CD4-positive, alpha-beta T cell treated with Interferon gamma for 1 hour (primary cell): ENCODE measurements around the gene ALPP.
"Not testable (repeated sequence)": the region's sequence is repeated elsewhere in the genome, so short reads cannot be mapped to it uniquely, and the experiment has no call there.

Source experiments
- DNase-seq: peaks from one replicate; pipeline ENCODE4 v3.0.0-alpha.2; 2020

Gene ALPP

GRCh38 chr2:232364806-232365594 is 13.6 kb upstream of the ALPP start:
- DNase-seq, result not testable (repeated sequence)

DNA sequence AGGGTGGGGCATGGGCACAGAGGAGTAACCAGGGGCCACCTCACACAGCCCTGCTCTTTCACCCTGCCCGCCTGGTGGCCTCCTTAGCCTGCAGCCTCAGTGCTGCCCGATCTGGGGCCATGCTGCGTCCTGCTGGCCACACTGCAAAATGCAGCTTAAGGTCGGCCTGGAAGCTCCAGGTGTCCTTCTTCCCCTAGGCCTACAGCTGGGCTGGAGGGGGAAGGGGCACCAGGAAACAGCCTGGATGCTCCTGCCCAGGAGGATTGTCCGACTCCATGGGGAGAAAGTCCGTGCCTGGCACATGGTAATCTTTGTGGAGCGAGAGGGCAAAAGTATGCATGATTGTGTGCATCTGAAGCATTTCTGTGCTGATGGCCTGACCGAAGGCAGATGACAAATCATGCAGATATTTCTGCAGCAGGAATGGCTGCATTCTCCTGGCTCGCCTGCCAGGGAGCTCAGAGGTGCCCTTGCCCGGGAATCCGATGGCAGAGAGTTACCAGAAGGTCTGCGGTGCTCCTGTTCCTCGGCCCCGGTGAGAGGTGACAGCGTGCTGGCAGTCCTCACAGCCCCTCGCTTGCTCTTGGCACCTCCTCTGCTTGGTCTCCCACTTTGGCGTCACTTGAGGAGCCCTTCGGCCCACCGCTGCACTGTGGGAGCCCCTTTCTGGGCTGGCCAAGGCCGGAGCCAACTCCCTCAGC is 12.8 kb upstream of the ALPP start:
- no peak for DNase-seq

GRCh38 chr2:232366461-232366860 is 12.1 kb upstream of the ALPP start:
- DNase-seq, result not testable (repeated sequence)

GRCh38 chr2:232367016-232367415 is 11.5 kb upstream of the ALPP start:
- DNase-seq, result no peak

DNA sequence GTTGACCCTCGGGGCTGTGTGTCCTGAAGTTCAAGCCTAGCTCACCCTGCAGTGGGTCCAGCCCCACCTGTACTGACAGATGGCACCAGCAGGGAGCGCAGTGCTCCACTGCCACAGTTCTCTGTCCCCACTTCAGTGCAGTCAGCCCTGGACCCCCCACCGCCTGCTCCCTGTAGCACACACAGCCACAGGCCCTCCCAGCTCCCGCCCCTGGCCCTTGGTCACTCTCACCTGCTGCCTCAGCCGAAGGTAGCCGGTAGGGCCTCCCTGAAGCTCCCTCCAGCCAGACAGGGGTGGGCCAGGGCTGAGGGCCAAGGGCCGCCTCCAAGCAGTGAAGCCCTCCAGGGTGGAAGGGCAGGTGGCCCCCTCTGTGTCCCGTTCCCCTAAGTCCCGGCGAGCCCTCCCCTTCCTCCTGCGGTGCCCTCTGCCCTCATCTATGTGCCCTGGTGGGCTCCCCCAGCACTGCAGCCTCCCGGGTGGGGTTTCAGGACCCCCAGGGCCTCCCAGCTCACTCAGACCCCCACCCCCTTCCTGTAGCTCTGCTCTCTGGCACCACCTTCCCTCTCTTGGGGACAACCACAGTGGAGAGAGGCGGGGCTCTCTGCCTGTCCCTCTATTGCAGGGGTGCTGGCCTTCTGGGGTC is 10.8 kb upstream of the ALPP start:
- DNase-seq, result no peak

GRCh38 chr2:232368311-232368731 is 10.2 kb upstream of the ALPP start:
- DNase-seq, result no peak

GRCh38 chr2:232369126-232369951 is 9.2 kb upstream of the ALPP start:
- DNase-seq, result no peak

- not testable (repeated sequence) for DNase-seq
These were observed 8.5 kb upstream of the ALPP start for GRCh38 chr2:232370007-232370406.

DNA sequence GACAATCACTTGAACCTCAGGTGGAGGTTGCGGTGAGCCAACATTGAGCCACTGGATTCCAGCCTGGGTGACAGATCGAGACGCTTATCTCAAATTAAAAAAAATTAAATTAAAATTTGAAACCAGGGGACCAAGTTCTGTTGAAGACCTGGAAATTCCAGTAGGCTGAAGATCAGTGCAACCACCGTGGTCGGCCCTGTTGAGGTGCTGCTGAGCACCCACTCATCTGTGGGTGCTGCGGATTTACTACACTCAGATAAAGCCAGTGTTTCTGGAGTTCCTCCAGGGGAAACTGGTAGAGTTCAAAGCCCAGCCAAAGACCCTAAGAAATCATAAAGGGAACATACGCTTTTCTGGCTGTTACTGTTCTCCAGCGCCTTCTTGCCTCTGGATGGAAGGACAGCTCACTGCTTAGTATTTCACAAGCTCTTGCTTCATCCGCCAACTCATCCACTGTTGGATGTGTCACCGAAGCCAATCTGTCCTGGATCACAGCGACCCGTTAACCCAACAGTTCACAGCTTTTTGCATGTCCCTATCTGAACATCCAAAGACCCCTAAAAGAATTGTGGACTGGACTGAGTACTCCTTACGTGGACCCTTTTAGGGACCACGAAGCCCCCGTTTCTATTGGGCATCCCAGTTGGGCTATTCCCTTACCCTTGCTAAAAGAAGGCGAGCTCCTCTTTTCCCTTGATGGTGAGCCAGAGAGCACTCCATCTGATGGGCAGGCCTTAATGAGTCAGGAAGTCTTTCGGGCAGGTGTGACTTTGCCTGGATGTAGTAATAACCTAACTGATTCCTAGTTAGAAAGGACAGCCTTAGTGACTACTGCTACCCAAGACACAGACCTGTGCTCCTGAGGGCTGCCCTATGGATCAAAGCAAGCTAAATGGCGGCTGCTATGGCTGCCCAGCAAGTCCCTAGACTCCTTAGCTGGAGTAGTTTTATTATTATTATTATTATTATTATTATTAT is 6.0 kb upstream of the ALPP start:
- no peak for DNase-seq

DNA sequence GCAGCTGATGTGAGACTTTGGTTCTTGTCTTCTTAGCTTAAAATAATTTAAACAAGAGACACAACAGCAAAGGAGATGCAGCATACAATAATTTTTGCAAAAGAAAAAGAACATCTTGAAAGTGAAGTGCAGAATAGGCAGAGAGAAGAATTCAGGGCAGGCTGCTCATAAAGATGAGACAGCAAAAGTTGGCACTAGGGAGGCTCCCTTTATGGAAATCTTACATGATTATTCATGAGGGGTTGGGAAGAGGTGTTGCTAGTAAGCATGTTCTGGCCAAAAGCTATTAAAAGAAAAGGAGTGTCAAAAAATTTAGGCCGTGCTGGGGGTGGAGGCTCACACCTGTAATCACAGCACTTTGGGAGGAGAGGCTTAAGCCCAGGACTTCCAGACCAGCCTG is 4.2 kb upstream of the ALPP start:
- DNase-seq, result no peak

- DNase-seq, result no peak
These were observed 3.4 kb upstream of the ALPP start for GRCh38 chr2:232375164-232375563.

DNA sequence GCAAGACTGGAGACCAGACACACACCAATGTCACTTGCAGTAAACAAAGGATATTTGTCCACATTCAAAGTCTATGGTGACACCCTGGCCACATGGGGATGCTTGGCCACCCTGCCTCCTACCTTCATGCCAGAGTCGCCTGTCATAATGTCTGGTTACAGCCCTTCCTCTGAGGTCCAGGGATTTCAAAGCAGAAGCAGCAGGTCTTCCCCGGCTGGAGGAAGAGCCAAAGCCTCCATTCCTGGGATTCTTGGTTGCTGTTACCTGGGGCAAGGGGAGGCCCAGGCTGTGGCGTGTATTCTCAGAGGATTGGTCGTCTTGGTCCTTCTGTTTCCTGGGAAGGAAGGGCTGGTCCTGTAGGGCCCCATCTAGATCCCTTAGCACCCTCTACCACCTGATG is 2.3 kb upstream of the ALPP start:
- no peak for DNase-seq

GRCh38 chr2:232376713-232377112 is 1.8 kb upstream of the ALPP start:
- no peak for DNase-seq

- DNase-seq, result no peak
These were observed 1.2 kb upstream of the ALPP start for GRCh38 chr2:232377319-232377718.

DNA sequence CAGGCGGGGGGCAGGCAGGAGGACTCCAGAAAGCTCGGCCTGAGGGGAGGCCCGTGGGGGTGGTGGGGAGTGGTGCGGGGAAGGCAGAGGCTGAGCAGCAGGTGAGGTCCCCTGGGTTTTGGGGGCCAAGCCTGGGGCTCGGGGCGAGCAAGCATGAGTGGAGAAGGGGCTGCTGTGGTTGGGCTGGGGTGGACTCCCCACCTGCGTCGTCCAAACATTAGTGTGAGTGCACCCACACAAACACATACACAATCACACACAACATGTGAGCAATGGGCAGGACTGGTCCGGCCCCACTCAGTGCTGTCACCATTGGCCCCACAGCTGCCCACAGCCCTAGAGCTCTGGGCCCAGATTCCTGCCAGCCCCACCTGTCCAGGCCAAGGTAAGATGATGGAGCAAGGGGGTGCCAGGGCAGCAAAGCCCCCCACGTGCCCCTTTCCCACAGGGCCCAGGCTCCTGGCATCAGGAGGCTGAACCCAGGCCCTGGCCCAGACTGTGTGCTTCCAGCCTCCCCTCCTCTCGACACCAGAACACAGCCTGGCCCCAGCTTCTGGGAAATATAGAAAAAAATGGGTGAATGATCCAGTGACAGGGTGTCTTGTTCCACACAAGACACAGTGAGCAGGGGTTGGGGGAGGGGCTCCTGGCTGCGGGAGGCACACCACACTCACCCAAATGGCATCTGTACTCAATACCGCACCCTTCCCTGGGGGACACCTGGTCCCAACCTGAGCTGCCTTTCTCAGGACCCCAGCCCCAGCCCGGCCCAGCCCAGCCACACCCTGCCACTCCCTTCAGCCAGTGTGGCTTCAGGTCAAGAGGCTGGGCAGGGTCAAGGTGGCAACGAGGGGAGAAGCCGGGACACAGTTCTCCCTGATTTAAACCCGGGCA is 463 bp upstream of the ALPP start:
- DNase-seq, result no peak

DNA sequence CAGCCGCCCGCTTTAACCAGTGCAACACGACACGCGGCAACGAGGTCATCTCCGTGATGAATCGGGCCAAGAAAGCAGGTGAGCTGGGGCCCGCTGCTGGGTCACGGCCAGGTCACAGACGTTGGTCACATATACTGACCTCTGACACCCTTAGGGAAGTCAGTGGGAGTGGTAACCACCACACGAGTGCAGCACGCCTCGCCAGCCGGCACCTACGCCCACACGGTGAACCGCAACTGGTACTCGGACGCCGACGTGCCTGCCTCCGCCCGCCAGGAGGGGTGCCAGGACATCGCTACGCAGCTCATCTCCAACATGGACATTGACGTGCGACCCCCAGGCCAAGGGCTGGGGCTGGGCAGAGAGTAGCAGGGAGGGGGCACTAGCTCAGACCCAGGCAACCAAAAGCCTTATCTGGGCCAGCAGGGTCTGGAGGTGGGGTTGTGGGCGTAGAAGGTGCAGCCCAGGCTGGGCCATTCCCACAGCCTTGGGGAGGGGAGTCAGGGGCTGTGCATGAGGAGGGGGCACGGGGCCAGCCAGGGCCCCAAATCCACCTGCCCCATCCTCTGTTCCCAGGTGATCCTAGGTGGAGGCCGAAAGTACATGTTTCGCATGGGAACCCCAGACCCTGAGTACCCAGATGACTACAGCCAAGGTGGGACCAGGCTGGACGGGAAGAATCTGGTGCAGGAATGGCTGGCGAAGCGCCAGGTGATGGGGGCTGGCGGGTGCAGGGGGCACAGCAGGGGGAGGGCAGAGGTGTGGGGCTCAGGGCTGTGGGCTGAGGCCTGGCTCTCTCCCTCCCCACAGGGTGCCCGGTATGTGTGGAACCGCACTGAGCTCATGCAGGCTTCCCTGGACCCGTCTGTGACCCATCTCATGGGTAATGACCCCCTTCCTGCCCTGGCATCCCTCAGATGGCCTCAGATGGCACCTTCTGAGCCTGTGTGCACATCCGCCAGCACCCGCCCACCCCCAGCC is 1.3 kb downstream of the ALPP start:
- not testable (repeated sequence) for DNase-seq

DNA sequence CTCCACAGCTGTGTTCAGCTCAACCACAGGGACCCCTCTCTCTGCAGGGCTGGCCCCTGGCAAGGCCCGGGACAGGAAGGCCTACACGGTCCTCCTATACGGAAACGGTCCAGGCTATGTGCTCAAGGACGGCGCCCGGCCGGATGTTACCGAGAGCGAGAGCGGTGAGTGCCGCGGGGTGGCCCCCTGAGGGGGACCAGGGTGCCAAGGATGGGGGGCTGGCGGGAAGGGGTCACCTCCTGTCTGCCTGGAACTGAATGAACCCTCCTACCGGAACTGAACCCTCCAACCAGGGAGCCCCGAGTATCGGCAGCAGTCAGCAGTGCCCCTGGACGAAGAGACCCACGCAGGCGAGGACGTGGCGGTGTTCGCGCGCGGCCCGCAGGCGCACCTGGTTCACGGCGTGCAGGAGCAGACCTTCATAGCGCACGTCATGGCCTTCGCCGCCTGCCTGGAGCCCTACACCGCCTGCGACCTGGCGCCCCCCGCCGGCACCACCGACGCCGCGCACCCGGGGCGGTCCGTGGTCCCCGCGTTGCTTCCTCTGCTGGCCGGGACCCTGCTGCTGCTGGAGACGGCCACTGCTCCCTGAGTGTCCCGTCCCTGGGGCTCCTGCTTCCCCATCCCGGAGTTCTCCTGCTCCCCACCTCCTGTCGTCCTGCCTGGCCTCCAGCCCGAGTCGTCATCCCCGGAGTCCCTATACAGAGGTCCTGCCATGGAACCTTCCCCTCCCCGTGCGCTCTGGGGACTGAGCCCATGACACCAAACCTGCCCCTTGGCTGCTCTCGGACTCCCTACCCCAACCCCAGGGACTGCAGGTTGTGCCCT is 2.9 kb downstream of the ALPP start:
- not testable (repeated sequence) for DNase-seq
